Bronchial epithelial cell (primary cell): ENCODE data around the gene PLCD3. TPM values are rescaled to one million over a fixed set of nuclear protein-coding genes. Genes with fewer than 3 reads are reported as not detected.
A peak's percentile ranks its signal among the peaks of the same experiment; 100 is the strongest.

Source experiments
- DNase-seq: peaks from one replicate; pipeline ENCODE4 v3.0.0-alpha.2; 2010; ENCODE audit warnings: low read depth
- FAIRE-seq: peaks from 2 replicates; lab custom pipeline; 2011; peaks lifted over from hg19 to GRCh38; lab: Jason Lieb, UNC
- H3K27me3 ChIP-seq: 2 replicates; pipeline ENCODE4 v1.5.1; 2011; ENCODE audit warnings: low read length; ENCODE audit not compliant: control insufficient read depth, insufficient read depth
- H3K36me3 ChIP-seq: 2 replicates; pipeline ENCODE4 v1.5.1; 2011; ENCODE audit warnings: low read length; ENCODE audit not compliant: control insufficient read depth, insufficient read depth
- H3K4me3 ChIP-seq: 2 replicates; pipeline ENCODE4 v1.5.1; 2011; ENCODE audit warnings: mild to moderate bottlenecking, low read depth, low read length, control low read depth
- CTCF ChIP-seq: IDR thresholded peaks from 2 replicates; pipeline ENCODE4 v1.5.1; 2011; ENCODE audit warnings: mild to moderate bottlenecking, moderate library complexity, low read length, control low read depth, inconsistent platforms; ENCODE audit not compliant: insufficient read depth, severe bottlenecking
- total RNA-seq: library from RNA; depleted of rRNA; stranded (reverse); fragments of >200 nt; gene quantifications from 2 replicates; pipeline ENCODE4 v1.2.1, GENCODE V29; 2014

The PLCD3 gene
- total RNA-seq, 1 donor from 2014 or later, result 44.0 TPM

- peak; percentile 36 for DNase-seq
- Histone ChIP-seq H3K27me3 (no peaks in the 10 kb centered on the region), H3K36me3 (peaks cover 38% of the 10 kb centered on the region), H3K4me3 (no peak overlapping the region)
- peak; percentile 54 for TF ChIP-seq CTCF
- no peak for FAIRE-seq
These were observed 36.2 kb downstream of the PLCD3 start for GRCh38 chr17:45096141-45096540.

DNA sequence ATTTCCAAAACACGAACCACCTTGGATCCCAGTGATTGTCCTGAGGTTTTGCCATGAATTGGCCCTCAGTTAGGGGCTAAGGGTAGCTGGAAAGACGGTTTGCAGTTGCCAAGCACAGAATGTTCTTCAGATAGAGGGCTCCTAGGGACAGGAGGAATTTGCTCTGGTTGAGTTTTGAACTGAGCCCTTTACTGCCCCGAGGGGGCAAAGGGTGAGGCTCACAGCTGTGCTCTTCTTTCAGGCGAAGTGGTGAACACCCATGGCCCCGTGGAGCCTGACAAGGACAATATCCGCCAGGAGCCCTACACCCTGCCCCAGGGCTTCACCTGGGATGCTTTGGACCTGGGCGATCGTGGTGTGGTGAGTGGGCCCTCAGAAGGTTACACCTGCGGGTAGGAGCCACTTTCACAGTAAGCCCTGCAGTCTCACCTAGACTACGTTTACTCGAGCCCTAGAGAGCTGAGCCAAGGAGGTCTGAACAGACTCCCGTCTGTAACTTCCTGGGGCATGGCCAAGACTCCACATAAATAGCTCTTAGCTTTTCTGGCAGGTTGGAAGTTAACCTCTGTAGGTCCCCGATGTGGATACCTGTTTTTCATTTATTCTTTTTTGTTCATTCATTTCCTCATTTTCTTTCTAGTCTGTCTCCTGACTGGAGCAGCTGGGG, 38.7 kb downstream of the PLCD3 start:
- no peak for DNase-seq
- no peaks in the 10 kb centered on the region for H3K27me3 ChIP-seq
- FAIRE-seq, result no peak
- H3K36me3 ChIP-seq, result peaks cover 39% of the 10 kb centered on the region
- no peak for TF ChIP-seq CTCF
- H3K4me3 ChIP-seq, result no peak overlapping the region

- no peak for TF ChIP-seq CTCF
- no peaks in the 10 kb centered on the region for H3K27me3 ChIP-seq
- FAIRE-seq, result no peak
- H3K36me3 ChIP-seq, result peaks cover 35% of the 10 kb centered on the region
- H3K4me3 ChIP-seq, result no peak overlapping the region
- peak; percentile 96 for DNase-seq
These were observed 39.3 kb downstream of the PLCD3 start for GRCh38 chr17:45092911-45093430.

GRCh38 chr17:45091778-45092425, 40.4 kb downstream of the PLCD3 start:
- Histone ChIP-seq H3K36me3 (peaks cover 33% of the 10 kb centered on the region), H3K4me3 (no peak overlapping the region), H3K27me3 (no peaks in the 10 kb centered on the region)
- no peak for TF ChIP-seq CTCF
- peak; percentile 23 for DNase-seq
- no peak for FAIRE-seq

GRCh38 chr17:45090711-45091110, 41.6 kb downstream of the PLCD3 start:
- no peak for TF ChIP-seq CTCF
- DNase-seq (no peak), FAIRE-seq (no peak)
- Histone ChIP-seq H3K4me3 (no peak overlapping the region), H3K36me3 (peaks cover 26% of the 10 kb centered on the region), H3K27me3 (no peaks in the 10 kb centered on the region)
